Astrocyte (in vitro differentiated cells and primary cell): ENCODE measurements around the gene OMA1. TPM values are rescaled to one million over a fixed set of nuclear protein-coding genes. Genes with fewer than 3 reads are reported as not detected.

Experiments used
- DNase-seq: peaks from one replicate; pipeline ENCODE4 v3.0.0-alpha.2; 2010; ENCODE audit warnings: low read depth
- FAIRE-seq: peaks from 2 replicates; lab custom pipeline; 2011; peaks lifted over from hg19 to GRCh38; lab: Jason Lieb, UNC
- H2AFZ ChIP-seq: 2 replicates; pipeline ENCODE4 v1.6.0; 2012; ENCODE audit warnings: low read depth, low read length, inconsistent platforms
- H3K27ac ChIP-seq: 2 replicates; pipeline ENCODE4 v1.5.1; 2011; ENCODE audit warnings: low read depth, low read length, inconsistent platforms
- H3K27me3 ChIP-seq: 2 replicates; pipeline ENCODE4 v1.6.0; 2011; ENCODE audit warnings: low read length, inconsistent platforms; ENCODE audit not compliant: insufficient read depth
- H3K36me3 ChIP-seq: 2 replicates; pipeline ENCODE4 v1.5.1; 2011; ENCODE audit warnings: low read length, inconsistent platforms; ENCODE audit not compliant: insufficient read depth
- H3K4me1 ChIP-seq: 2 replicates; pipeline ENCODE4 v1.5.1; 2011; ENCODE audit warnings: low read length, inconsistent platforms; ENCODE audit not compliant: insufficient read depth
- H3K4me2 ChIP-seq: 2 replicates; pipeline ENCODE4 v1.6.0; 2012; ENCODE audit warnings: low read length, inconsistent platforms
- H3K4me3 ChIP-seq: 2 replicates; pipeline ENCODE4 v1.5.1; 2011; ENCODE audit warnings: low read depth, mild to moderate bottlenecking, low read length, inconsistent platforms; ENCODE audit not compliant: insufficient read depth
- H3K79me2 ChIP-seq: 2 replicates; pipeline ENCODE4 v1.6.0; 2012; ENCODE audit warnings: mild to moderate bottlenecking, low read length, inconsistent platforms; ENCODE audit not compliant: insufficient read depth
- H3K9ac ChIP-seq: 2 replicates; pipeline ENCODE4 v1.6.0; 2012; ENCODE audit warnings: mild to moderate bottlenecking, low read length, inconsistent platforms
- H3K9me3 ChIP-seq: 2 replicates; pipeline ENCODE4 v1.5.1; 2012; ENCODE audit warnings: low read depth, mild to moderate bottlenecking, low read length, inconsistent platforms; ENCODE audit not compliant: insufficient read depth
- H4K20me1 ChIP-seq: 2 replicates; pipeline ENCODE4 v1.6.0; 2012; ENCODE audit warnings: low read length, inconsistent platforms; ENCODE audit not compliant: insufficient read depth
- H3K27ac Mint-ChIP-seq: one replicate; pipeline ENCODE4 v1.8.0; 2021; ENCODE audit warnings: mild to moderate bottlenecking, mixed read lengths; ENCODE audit not compliant: unreplicated experiment
- H3K27me3 Mint-ChIP-seq: one replicate; pipeline ENCODE4 v1.8.0; 2021; ENCODE audit warnings: low read depth, mixed read lengths; ENCODE audit not compliant: unreplicated experiment
- H3K36me3 Mint-ChIP-seq: one replicate; pipeline ENCODE4 v1.8.0; 2021; ENCODE audit warnings: low read depth, mixed read lengths; ENCODE audit not compliant: unreplicated experiment
- H3K4me1 Mint-ChIP-seq: one replicate; pipeline ENCODE4 v1.8.0; 2021; ENCODE audit warnings: low read depth, mixed read lengths; ENCODE audit not compliant: unreplicated experiment
- H3K4me3 Mint-ChIP-seq: one replicate; pipeline ENCODE4 v1.8.0; 2021; ENCODE audit warnings: mild to moderate bottlenecking, moderate library complexity, mixed read lengths; ENCODE audit not compliant: unreplicated experiment
- H3K9me3 Mint-ChIP-seq: one replicate; pipeline ENCODE4 v1.8.0; 2021; ENCODE audit warnings: mild to moderate bottlenecking, mixed read lengths; ENCODE audit not compliant: unreplicated experiment
- CTCF ChIP-seq: IDR thresholded peaks from 2 replicates; pipeline ENCODE4 v1.5.1; 2011; ENCODE audit warnings: low read depth, mild to moderate bottlenecking, inconsistent platforms, low read length, moderate library complexity; ENCODE audit not compliant: insufficient read depth
- EZH2 ChIP-seq: IDR thresholded peaks from 2 replicates; pipeline ENCODE4 v1.6.1; 2012; ENCODE audit warnings: mild to moderate bottlenecking, low read length, inconsistent platforms; ENCODE audit not compliant: insufficient read depth
- total RNA-seq: library from RNA; stranded (reverse); gene quantifications from 2 replicates; pipeline ENCODE4 v1.2.1, GENCODE V29; 2021

The OMA1 gene
- total RNA-seq, 1 donor from 2014 or later = 5.1 TPM

GRCh38 chr1:58443986-58444868, 102.3 kb downstream of the OMA1 start:
- H3K4me1 ChIP-seq = no peaks in the 10 kb centered on the region
- TF ChIP-seq EZH2 = no peak
- no peak for TF ChIP-seq CTCF
- no peak overlapping the region for H3K4me2 ChIP-seq
- DNase-seq (no peak), FAIRE-seq (no peak)
- H3K27me3 Mint-ChIP-seq = peaks cover 6% of the 10 kb centered on the region
- no peak overlapping the region for H3K4me3 ChIP-seq
- no peaks in the 10 kb centered on the region for H3K36me3 ChIP-seq
- no peak overlapping the region for H3K9ac ChIP-seq
- H3K4me3 Mint-ChIP-seq = no peak overlapping the region
- H2AFZ ChIP-seq = no peak overlapping the region
- H3K27ac ChIP-seq = no peak overlapping the region
- no peaks in the 10 kb centered on the region for H3K9me3 Mint-ChIP-seq
- H3K27ac Mint-ChIP-seq = no peak overlapping the region
- H3K4me1 Mint-ChIP-seq = no peaks in the 10 kb centered on the region
- H4K20me1 ChIP-seq = no peaks in the 10 kb centered on the region
- no peaks in the 10 kb centered on the region for H3K79me2 ChIP-seq
- H3K9me3 ChIP-seq = no peaks in the 10 kb centered on the region
- peaks cover 6% of the 10 kb centered on the region for H3K27me3 ChIP-seq
- no peaks in the 10 kb centered on the region for H3K36me3 Mint-ChIP-seq

- Histone ChIP-seq H3K9ac (no peak overlapping the region), H4K20me1 (no peaks in the 10 kb centered on the region), H3K27me3 (peaks cover 2% of the 10 kb centered on the region), H3K4me1 (no peaks in the 10 kb centered on the region), H3K79me2 (no peaks in the 10 kb centered on the region), H2AFZ (no peak overlapping the region), H3K36me3 (no peaks in the 10 kb centered on the region), H3K4me2 (no peak overlapping the region), H3K4me3 (no peak overlapping the region), H3K27ac (no peak overlapping the region), H3K9me3 (no peaks in the 10 kb centered on the region)
- no peak overlapping the region for H3K27ac Mint-ChIP-seq
- H3K36me3 Mint-ChIP-seq = no peaks in the 10 kb centered on the region
- H3K9me3 Mint-ChIP-seq = no peaks in the 10 kb centered on the region
- no peak for FAIRE-seq
- H3K27me3 Mint-ChIP-seq = peaks cover 9% of the 10 kb centered on the region
- no peak for TF ChIP-seq CTCF
- no peak for TF ChIP-seq EZH2
- no peak overlapping the region for H3K4me3 Mint-ChIP-seq
- peak; percentile 53 for DNase-seq
- H3K4me1 Mint-ChIP-seq = no peaks in the 10 kb centered on the region
Measured at GRCh38 chr1:58442114-58442513, 104.4 kb downstream of the OMA1 start.

GRCh38 chr1:58441699-58442098, 104.8 kb downstream of the OMA1 start:
- Mint-ChIP-seq H3K27ac (no peak overlapping the region), H3K9me3 (no peaks in the 10 kb centered on the region), H3K4me3 (no peak overlapping the region), H3K4me1 (no peaks in the 10 kb centered on the region), H3K27me3 (peaks cover 9% of the 10 kb centered on the region), H3K36me3 (no peaks in the 10 kb centered on the region)
- H3K4me3 ChIP-seq = no peak overlapping the region
- FAIRE-seq (no peak), DNase-seq (no peak)
- no peak overlapping the region for H3K27ac ChIP-seq
- H3K36me3 ChIP-seq = no peaks in the 10 kb centered on the region
- peaks cover 2% of the 10 kb centered on the region for H3K27me3 ChIP-seq
- H3K9ac ChIP-seq = no peak overlapping the region
- H3K4me1 ChIP-seq = no peaks in the 10 kb centered on the region
- no peaks in the 10 kb centered on the region for H3K79me2 ChIP-seq
- TF ChIP-seq CTCF (no peak), EZH2 (no peak)
- H4K20me1 ChIP-seq = no peaks in the 10 kb centered on the region
- no peaks in the 10 kb centered on the region for H3K9me3 ChIP-seq
- H3K4me2 ChIP-seq = no peak overlapping the region
- H2AFZ ChIP-seq = no peak overlapping the region
